H9 (cell line): Measurements from ENCODE around the gene ITPRID2. TPM values are rescaled to one million over a fixed set of nuclear protein-coding genes. Genes with fewer than 3 reads are reported as not detected.

ENCODE experiments used
- DNase-seq: peaks from one replicate; pipeline ENCODE4 v3.0.0-alpha.2; 2017
- H2AFZ ChIP-seq: one replicate; pipeline ENCODE4 v1.6.1; 2013; ENCODE audit warnings: mild to moderate bottlenecking, low read length, control low read depth, moderate library complexity
- H2AK5ac ChIP-seq: 2 replicates; pipeline ENCODE4 v1.6.1; 2013; ENCODE audit warnings: low read length, control low read depth, mixed read lengths; ENCODE audit not compliant: insufficient read length
- H2BK120ac ChIP-seq: one replicate; pipeline ENCODE4 v1.6.1; 2013; ENCODE audit warnings: low read depth, mild to moderate bottlenecking, low read length, control low read depth, inconsistent platforms; ENCODE audit not compliant: poor library complexity, severe bottlenecking
- H2BK12ac ChIP-seq: 2 replicates; pipeline ENCODE4 v1.6.1; 2013; ENCODE audit warnings: low read length, control low read depth, mixed read lengths, low read depth; ENCODE audit not compliant: insufficient read length
- H2BK15ac ChIP-seq: 2 replicates; pipeline ENCODE4 v1.6.1; 2013; ENCODE audit warnings: low read depth, low read length, control low read depth
- H2BK20ac ChIP-seq: one replicate; pipeline ENCODE4 v1.6.1; 2013; ENCODE audit warnings: low read depth, mild to moderate bottlenecking, low read length, control low read depth, inconsistent platforms; ENCODE audit not compliant: poor library complexity, severe bottlenecking
- H2BK5ac ChIP-seq: 2 replicates; pipeline ENCODE4 v1.6.1; 2013; ENCODE audit warnings: low read length, control low read depth, mixed read lengths; ENCODE audit not compliant: insufficient read length
- H3K14ac ChIP-seq: 2 replicates; pipeline ENCODE4 v1.6.1; 2013; ENCODE audit warnings: low read length, control low read depth; ENCODE audit not compliant: insufficient read depth
- H3K18ac ChIP-seq: 2 replicates; pipeline ENCODE4 v1.6.1; 2013; ENCODE audit warnings: low read depth, mild to moderate bottlenecking, mixed read lengths, low read length, control low read depth; ENCODE audit not compliant: insufficient read length
- H3K23ac ChIP-seq: 2 replicates; pipeline ENCODE4 v1.6.1; 2013; ENCODE audit warnings: low read length, control low read depth, mixed read lengths, low read depth; ENCODE audit not compliant: insufficient read length
- H3K23me2 ChIP-seq: 2 replicates; pipeline ENCODE4 v1.6.1; 2013; ENCODE audit warnings: low read depth, mild to moderate bottlenecking, mixed read lengths, low read length, control low read depth; ENCODE audit not compliant: insufficient read length, poor library complexity, severe bottlenecking
- H3K27ac ChIP-seq: 2 replicates; pipeline ENCODE4 v1.5.1; 2013; ENCODE audit warnings: low read length, control low read depth, mixed read lengths, low read depth; ENCODE audit not compliant: insufficient read length
- H3K27me3 ChIP-seq: 2 replicates; pipeline ENCODE4 v1.6.1; 2013; ENCODE audit warnings: low read length, control low read depth, inconsistent platforms; ENCODE audit not compliant: insufficient read depth
- H3K4ac ChIP-seq: 2 replicates; pipeline ENCODE4 v1.6.1; 2013; ENCODE audit warnings: low read depth, mild to moderate bottlenecking, control low read depth, inconsistent platforms, low read length, moderate library complexity
- H3K4me1 ChIP-seq: 2 replicates; pipeline ENCODE4 v1.6.1; 2013; ENCODE audit warnings: low read length, control low read depth, inconsistent platforms; ENCODE audit not compliant: insufficient read depth
- H3K4me2 ChIP-seq: 2 replicates; pipeline ENCODE4 v1.6.1; 2013; ENCODE audit warnings: low read length, control low read depth, mixed read lengths; ENCODE audit not compliant: insufficient read length, insufficient read depth
- H3K56ac ChIP-seq: 2 replicates; pipeline ENCODE4 v1.6.1; 2013; ENCODE audit warnings: low read depth, mild to moderate bottlenecking, mixed read lengths, low read length, control low read depth; ENCODE audit not compliant: insufficient read length
- H3K79me1 ChIP-seq: 2 replicates; pipeline ENCODE4 v1.6.1; 2013; ENCODE audit warnings: low read depth, mild to moderate bottlenecking, moderate library complexity, low read length, control low read depth, inconsistent platforms; ENCODE audit not compliant: insufficient read depth, poor library complexity, severe bottlenecking
- H3K79me2 ChIP-seq: 2 replicates; pipeline ENCODE4 v1.6.1; 2013; ENCODE audit warnings: low read length, control low read depth, inconsistent platforms; ENCODE audit not compliant: insufficient read depth
- H3K9ac ChIP-seq: 2 replicates; pipeline ENCODE4 v1.6.1; 2013; ENCODE audit warnings: low read length, control low read depth, mixed read lengths; ENCODE audit not compliant: insufficient read length; ENCODE audit errors: extremely low read depth
- H3K9me3 ChIP-seq: one replicate; pipeline ENCODE4 v1.6.1; 2013; ENCODE audit warnings: low read depth, low read length, inconsistent platforms; ENCODE audit not compliant: control insufficient read depth
- H3T11ph ChIP-seq: one replicate; pipeline ENCODE4 v1.6.1; 2013; ENCODE audit warnings: mild to moderate bottlenecking, low read length, control low read depth, inconsistent platforms
- H4K20me1 ChIP-seq: one replicate; pipeline ENCODE4 v1.6.1; 2013; ENCODE audit not compliant: control insufficient read depth, insufficient read length, insufficient read depth
- H4K5ac ChIP-seq: 2 replicates; pipeline ENCODE4 v1.6.1; 2013; ENCODE audit warnings: low read depth, mild to moderate bottlenecking, mixed read lengths, low read length, control low read depth; ENCODE audit not compliant: insufficient read length
- H4K8ac ChIP-seq: replicated peaks from 2 replicates; pipeline ENCODE4 v1.6.1; 2013; ENCODE audit warnings: low read length, control low read depth, mixed read lengths, low read depth; ENCODE audit not compliant: insufficient read length
- H4K91ac ChIP-seq: 2 replicates; pipeline ENCODE4 v1.6.1; 2013; ENCODE audit warnings: low read depth, mild to moderate bottlenecking, moderate library complexity, mixed read lengths, low read length, control low read depth; ENCODE audit not compliant: insufficient read length
- H3K27ac Mint-ChIP-seq, 3 experiments: 2 replicates in 2 of 3; 3 replicates in 1 of 3; pipeline ENCODE4 v1.8.0; 2020 to 2021; ENCODE audit warnings: mixed read lengths in 3 of 3, mild to moderate bottlenecking in 1 of 3, moderate library complexity in 1 of 3
- H3K27me3 Mint-ChIP-seq: 2 replicates; pipeline ENCODE4 v1.8.0; 2021; ENCODE audit warnings: low read depth, mild to moderate bottlenecking, moderate library complexity, mixed read lengths
- H3K36me3 Mint-ChIP-seq, 3 experiments: 2 replicates in 2 of 3; 3 replicates in 1 of 3; pipeline ENCODE4 v1.8.0; 2020 to 2021; ENCODE audit warnings: low read depth in 3 of 3, mixed read lengths in 3 of 3; ENCODE audit not compliant: insufficient read depth in 1 of 3
- H3K4me1 Mint-ChIP-seq, 2 experiments: 2 replicates each; pipeline ENCODE4 v1.8.0; 2020; ENCODE audit warnings: mixed read lengths in 2 of 2
- H3K4me3 Mint-ChIP-seq, 2 experiments: 2 replicates in 1 of 2; 3 replicates in 1 of 2; pipeline ENCODE4 v1.8.0; 2020 to 2021; ENCODE audit warnings: mild to moderate bottlenecking in 2 of 2, mixed read lengths in 2 of 2, moderate library complexity in 1 of 2
- H3K9me3 Mint-ChIP-seq, 2 experiments: 2 replicates in 1 of 2; 3 replicates in 1 of 2; pipeline ENCODE4 v1.8.0; 2020; ENCODE audit warnings: mild to moderate bottlenecking in 2 of 2, mixed read lengths in 2 of 2, moderate library complexity in 1 of 2
- CTCF ChIP-seq: fragments of 200-600 bp; sonication (generic); conservative IDR thresholded peaks from 3 replicates; pipeline ENCODE4 v1.8.0; 2021; ENCODE audit warnings: antibody characterized with exemption, mild to moderate bottlenecking
- WGBS: extraction: QIAGEN DNeasy Blood & Tissue Kit; methylation state at CpG from one replicate; pipeline ENCODE4 v1.1.7; 2013; ENCODE audit warnings: missing lambda C conversion rate, low lambda C conversion rate, mixed read lengths; ENCODE audit not compliant: insufficient read length; ENCODE audit errors: extremely low coverage; 5-methylcytosine and 5-hydroxymethylcytosine counted together
- total RNA-seq: library from RNA; stranded (reverse); gene quantifications from 2 replicates; pipeline ENCODE4 v1.2.1, GENCODE V29; 2021

ITPRID2 gene
- total RNA-seq, 1 experiment from 2014 or later, result 12.0 TPM

GRCh38 chr2:181872178-181872577 lies 19.4 kb upstream of the ITPRID2 start:
- no peak overlapping the region for H2BK120ac ChIP-seq
- H4K8ac ChIP-seq, result no peak overlapping the region
- H3K79me1 ChIP-seq, result no peaks in the 10 kb centered on the region
- H3K36me3 Mint-ChIP-seq, result no peaks in the 10 kb centered on the region
- H3K27ac Mint-ChIP-seq, result no peak overlapping the region
- H3K18ac ChIP-seq, result no peak overlapping the region
- no peak overlapping the region for H3K56ac ChIP-seq
- no peak overlapping the region for H4K5ac ChIP-seq
- H2BK20ac ChIP-seq, result no peak overlapping the region
- H3K4me1 ChIP-seq, result no peaks in the 10 kb centered on the region
- no peak for TF ChIP-seq CTCF
- no peak overlapping the region for H3K27ac ChIP-seq
- WGBS, result no CpG with 5 or more reads among the region's 1 CpG
- H3K14ac ChIP-seq, result no peak overlapping the region
- no peak overlapping the region for H2AK5ac ChIP-seq
- no peaks in the 10 kb centered on the region for H3K27me3 Mint-ChIP-seq
- H3T11ph ChIP-seq, result no peak overlapping the region
- H2AFZ ChIP-seq, result no peak overlapping the region
- no peak overlapping the region for H3K4me3 Mint-ChIP-seq
- H3K9me3 Mint-ChIP-seq, result no peaks in the 10 kb centered on the region
- no peak overlapping the region for H4K91ac ChIP-seq
- no peaks in the 10 kb centered on the region for H3K9me3 ChIP-seq
- H4K20me1 ChIP-seq, result no peaks in the 10 kb centered on the region
- no peak for DNase-seq
- no peak overlapping the region for H2BK15ac ChIP-seq
- H3K4me2 ChIP-seq, result no peak overlapping the region
- peaks cover 5% of the 10 kb centered on the region in 2 experiments; a peak in 3 of 4 replicates for H3K4me1 Mint-ChIP-seq
- no peaks in the 10 kb centered on the region for H3K79me2 ChIP-seq
- H3K9ac ChIP-seq, result no peak overlapping the region
- no peaks in the 10 kb centered on the region for H3K23me2 ChIP-seq
- no peaks in the 10 kb centered on the region for H3K27me3 ChIP-seq
- no peak overlapping the region for H2BK12ac ChIP-seq
- no peak overlapping the region for H3K23ac ChIP-seq
- no peak overlapping the region for H3K4ac ChIP-seq
- H2BK5ac ChIP-seq, result no peak overlapping the region
